Mesothelial cell of epicardium (in vitro differentiated cells): ENCODE measurements around the gene DOCK10. TPM values are rescaled to one million over a fixed set of nuclear protein-coding genes. Genes with fewer than 3 reads are reported as not detected.

Experiments
- DNase-seq, 2 experiments: peaks; one replicate each; pipeline ENCODE4 v3.0.0; 2021; ENCODE audit warnings: low spot score in 2 of 2; ENCODE audit not compliant: unreplicated experiment in 2 of 2
- H3K27ac Mint-ChIP-seq: 2 replicates; pipeline ENCODE4 v1.8.0; 2021; ENCODE audit warnings: mixed read lengths
- H3K27me3 Mint-ChIP-seq: 2 replicates; pipeline ENCODE4 v1.8.0; 2021; ENCODE audit warnings: low read depth, mixed read lengths
- H3K36me3 Mint-ChIP-seq: 2 replicates; pipeline ENCODE4 v1.8.0; 2021; ENCODE audit warnings: mixed read lengths
- H3K4me1 Mint-ChIP-seq: 2 replicates; pipeline ENCODE4 v1.8.0; 2021; ENCODE audit warnings: mixed read lengths
- H3K4me3 Mint-ChIP-seq: 2 replicates; pipeline ENCODE4 v1.8.0; 2021; ENCODE audit warnings: mild to moderate bottlenecking, moderate library complexity, mixed read lengths
- H3K9me3 Mint-ChIP-seq: 2 replicates; pipeline ENCODE4 v1.8.0; 2021; ENCODE audit warnings: mixed read lengths
- microRNA-seq: library from miRNA; unstranded; fragments of <30 nt; microRNA quantifications from one replicate; pipeline ENCODE4 v1.2.0, GENCODE V29; 2021; ENCODE audit warnings: inconsistent platforms, mixed read lengths
- total RNA-seq: library from RNA; stranded (reverse); gene quantifications from 3 replicates; pipeline ENCODE4 v1.2.1, GENCODE V29; 2021
- TF ChIP-seq, protein P1 (sequence below): fragments of 200-600 bp; sonication (generic); IDR thresholded peaks from one replicate; pipeline ENCODE4 v1.5.0; 2021; ENCODE audit warnings: antibody characterized with exemption; ENCODE audit not compliant: unreplicated experiment

DOCK10 gene
- total RNA-seq, 1 donor from 2014 or later = 2.4 TPM

DNA sequence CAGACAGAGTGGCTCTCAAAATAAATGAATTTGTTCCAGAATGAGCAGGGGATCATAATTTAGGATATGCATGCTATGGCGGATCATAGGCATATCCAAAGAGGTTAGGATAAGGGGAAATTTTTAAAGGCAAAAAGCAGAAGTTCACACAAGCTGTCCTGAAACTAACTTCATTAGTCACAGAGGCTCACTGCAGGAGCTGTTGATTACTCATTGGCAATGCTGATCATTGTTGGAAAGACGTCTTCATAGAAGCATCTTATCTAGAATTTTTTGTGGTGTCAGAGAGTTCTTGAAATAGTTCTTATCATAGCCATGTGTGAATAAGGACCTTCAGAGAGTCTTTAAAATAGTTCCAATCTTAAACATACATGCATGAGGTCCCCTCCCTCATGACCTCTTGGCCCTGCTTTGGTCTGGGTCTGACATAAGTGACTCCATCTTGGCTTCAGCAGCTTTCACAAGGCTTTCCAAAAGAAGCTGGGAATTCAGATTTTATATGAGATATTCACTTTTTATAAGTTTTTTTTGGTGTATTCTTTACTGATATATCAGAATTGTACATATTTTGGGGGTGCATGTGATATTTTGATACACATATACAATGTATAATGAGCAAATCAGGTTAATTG is 318.6 kb downstream of the DOCK10 start:
- Mint-ChIP-seq H3K4me1 (no peaks in the 10 kb centered on the region), H3K36me3 (no peaks in the 10 kb centered on the region), H3K27me3 (no peaks in the 10 kb centered on the region), H3K4me3 (no peak overlapping the region), H3K9me3 (peaks cover 25% of the 10 kb centered on the region), H3K27ac (no peak overlapping the region)
- TF ChIP-seq, protein P1, sequence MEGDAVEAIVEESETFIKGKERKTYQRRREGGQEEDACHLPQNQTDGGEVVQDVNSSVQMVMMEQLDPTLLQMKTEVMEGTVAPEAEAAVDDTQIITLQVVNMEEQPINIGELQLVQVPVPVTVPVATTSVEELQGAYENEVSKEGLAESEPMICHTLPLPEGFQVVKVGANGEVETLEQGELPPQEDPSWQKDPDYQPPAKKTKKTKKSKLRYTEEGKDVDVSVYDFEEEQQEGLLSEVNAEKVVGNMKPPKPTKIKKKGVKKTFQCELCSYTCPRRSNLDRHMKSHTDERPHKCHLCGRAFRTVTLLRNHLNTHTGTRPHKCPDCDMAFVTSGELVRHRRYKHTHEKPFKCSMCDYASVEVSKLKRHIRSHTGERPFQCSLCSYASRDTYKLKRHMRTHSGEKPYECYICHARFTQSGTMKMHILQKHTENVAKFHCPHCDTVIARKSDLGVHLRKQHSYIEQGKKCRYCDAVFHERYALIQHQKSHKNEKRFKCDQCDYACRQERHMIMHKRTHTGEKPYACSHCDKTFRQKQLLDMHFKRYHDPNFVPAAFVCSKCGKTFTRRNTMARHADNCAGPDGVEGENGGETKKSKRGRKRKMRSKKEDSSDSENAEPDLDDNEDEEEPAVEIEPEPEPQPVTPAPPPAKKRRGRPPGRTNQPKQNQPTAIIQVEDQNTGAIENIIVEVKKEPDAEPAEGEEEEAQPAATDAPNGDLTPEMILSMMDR = no peak
- no peak for DNase-seq

DNA sequence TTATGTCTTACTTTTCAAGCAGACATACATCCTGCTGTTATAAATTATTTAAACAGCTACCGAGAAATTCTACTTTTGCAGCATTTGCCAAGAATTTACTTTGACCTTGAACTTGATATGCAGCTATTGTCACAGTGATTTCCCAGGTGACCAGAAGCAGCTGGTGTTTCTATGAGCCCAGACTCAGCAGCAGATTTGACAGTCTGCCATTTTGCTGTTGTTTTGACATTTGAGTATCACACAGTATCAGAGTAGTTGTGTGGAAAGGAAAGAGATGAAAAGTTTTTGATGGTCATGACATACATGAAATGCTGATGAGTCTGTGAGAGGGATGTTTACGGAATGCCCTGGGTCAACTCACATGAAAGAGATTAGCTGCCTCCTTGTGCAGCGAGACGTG is 319.5 kb downstream of the DOCK10 start:
- DNase-seq = no peak
- Mint-ChIP-seq H3K4me3 (no peak overlapping the region), H3K9me3 (peaks cover 20% of the 10 kb centered on the region), H3K36me3 (no peaks in the 10 kb centered on the region), H3K4me1 (no peaks in the 10 kb centered on the region), H3K27me3 (no peaks in the 10 kb centered on the region), H3K27ac (no peak overlapping the region)
- TF ChIP-seq, protein P1 = no peak

DNA sequence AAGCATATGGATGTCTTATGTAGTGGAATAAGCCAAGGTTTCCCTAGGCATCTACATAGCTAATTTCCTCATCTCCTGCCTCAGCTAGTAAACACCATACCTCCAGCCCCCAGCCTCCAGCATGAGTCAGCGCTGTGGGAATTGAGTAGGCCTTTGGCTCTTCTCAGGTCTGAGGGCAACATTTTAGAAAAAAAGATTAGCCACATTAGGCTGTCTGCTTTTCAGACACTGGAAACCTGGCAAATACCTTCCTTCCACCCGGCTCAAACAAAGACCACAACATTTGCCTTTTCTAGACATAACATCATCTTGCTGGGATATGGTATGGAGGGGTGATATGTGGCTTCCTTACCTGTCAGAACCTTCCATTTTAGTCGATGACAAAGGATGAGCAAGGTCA is 320.0 kb downstream of the DOCK10 start:
- Mint-ChIP-seq H3K27me3 (no peaks in the 10 kb centered on the region), H3K9me3 (peaks cover 15% of the 10 kb centered on the region), H3K27ac (no peak overlapping the region), H3K4me1 (no peaks in the 10 kb centered on the region), H3K4me3 (no peak overlapping the region), H3K36me3 (no peaks in the 10 kb centered on the region)
- TF ChIP-seq, protein P1 = no peak
- no peak for DNase-seq

DNA sequence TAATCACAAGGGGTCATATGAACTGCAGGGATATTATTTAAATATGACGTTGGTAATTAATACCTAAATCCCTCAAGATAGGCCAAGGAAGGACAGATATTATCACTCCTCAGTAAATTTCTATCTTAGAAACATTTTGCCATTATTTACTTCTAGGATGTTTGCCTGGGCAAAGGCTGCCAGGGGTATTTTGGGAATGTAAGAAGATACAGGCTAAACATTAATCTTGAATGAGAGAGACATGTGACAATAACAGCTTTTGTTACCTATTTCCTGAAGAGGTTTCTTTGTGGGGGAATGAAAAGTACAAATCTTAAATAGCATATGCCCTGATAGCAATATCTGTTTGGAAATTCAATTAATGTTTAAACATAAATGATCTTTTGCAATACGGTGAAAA is 325.3 kb downstream of the DOCK10 start:
- H3K27me3 Mint-ChIP-seq = no peaks in the 10 kb centered on the region
- no peaks in the 10 kb centered on the region for H3K36me3 Mint-ChIP-seq
- no peak for DNase-seq
- H3K27ac Mint-ChIP-seq = no peak overlapping the region
- peaks cover 7% of the 10 kb centered on the region for H3K9me3 Mint-ChIP-seq
- TF ChIP-seq, protein P1 = no peak
- no peak overlapping the region for H3K4me3 Mint-ChIP-seq
- H3K4me1 Mint-ChIP-seq = no peaks in the 10 kb centered on the region

DNA sequence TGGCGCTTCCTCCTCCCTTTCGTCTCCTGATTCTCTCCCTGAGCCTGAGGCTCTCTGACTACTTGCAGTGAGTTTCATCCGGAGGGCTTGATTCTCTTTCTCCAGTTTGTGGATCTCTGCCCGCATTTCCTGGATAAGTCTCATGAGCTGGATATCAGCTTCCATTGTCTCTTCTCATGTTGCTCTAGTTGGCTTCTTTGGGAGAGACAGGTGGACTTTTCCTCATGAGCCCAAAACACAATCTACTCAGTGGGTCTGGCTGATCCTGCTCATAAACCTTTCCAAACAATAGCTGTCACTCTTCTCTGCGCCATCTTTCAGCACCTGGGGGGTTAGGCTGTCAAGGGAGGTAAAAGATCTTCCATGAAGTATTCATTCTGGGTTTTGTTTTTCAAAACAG is 326.1 kb downstream of the DOCK10 start, which contains the start of gene CCDC195:
Gene CCDC195, minus strand, starts transcription at position 165 of the 400 bp plus-strand sequence. Its CDS starts 0 bp downstream, at position 165.
- TF ChIP-seq, protein P1 = no peak
- DNase-seq = no peak
- peaks cover 7% of the 10 kb centered on the region for H3K9me3 Mint-ChIP-seq
- H3K4me3 Mint-ChIP-seq = no peak within 1 kb of the TSS
- H3K4me1 Mint-ChIP-seq = no peaks in the 10 kb centered on the region
- H3K27ac Mint-ChIP-seq = no peak within 1 kb of the TSS
- no peaks in the 10 kb centered on the region for H3K27me3 Mint-ChIP-seq
- no peaks in the 10 kb centered on the region for H3K36me3 Mint-ChIP-seq

Small RNA genes lying within 50 kb of the gene (microRNA-seq; reads per million reads assigned to microRNA genes)
- not detected for gene MIR4439
